Measurements from ENCODE around the gene LUC7L3. TPM values are rescaled to one million over a fixed set of nuclear protein-coding genes. Genes with fewer than 3 reads are reported as not detected.
A peak's percentile ranks its signal among the peaks of the same experiment; 100 is the strongest.

LUC7L3 gene
- total and polyA plus RNA-seq, 4 donors: 38.1 to 188 (median 89.4) TPM

GRCh38 chr17:50692448-50693035, 26.9 kb upstream of the LUC7L3 start:
- no peaks in the 10 kb centered on the region for H3K9me3 ChIP-seq (ENCODE audit: control insufficient read depth in 4 of 4, insufficient read depth in 3 of 4, low read length in 3 of 4)
- peak overlapping the region in 1 of 2 donors; percentile 42 for H3K27ac ChIP-seq (ENCODE audit: low read depth in 1 of 2, low read length in 1 of 2)
- H3K4me1 ChIP-seq (ENCODE audit: control insufficient read depth in 5 of 5, insufficient read depth in 5 of 5, low read length in 5 of 5): peaks cover 0 to 29% (median 11%) of the 10 kb centered on the region in 5 donors
- DNase-seq (no peak), ATAC-seq (ENCODE audit: insufficient read depth, low FRiP score) (no peak)
- no peak overlapping the region for H3K4me3 ChIP-seq
- 76 to 82% methylated on average over 6 of the region's 6 CpGs for WGBS, 2 donors
- H3K9ac ChIP-seq (ENCODE audit: insufficient read depth in 1 of 2, low read length in 2 of 2): no peak overlapping the region
- no peak for TF ChIP-seq CTCF (IDR thresholded peaks at IDR 0.05; ENCODE audit: control extremely low read depth, extremely low read depth)
- peaks cover 22 to 39% (median 26%) of the 10 kb centered on the region in 4 donors for H3K36me3 ChIP-seq (ENCODE audit: control insufficient read depth in 4 of 4, insufficient read depth in 4 of 4, low read length in 4 of 4)
- no peaks in the 10 kb centered on the region for H3K27me3 ChIP-seq (ENCODE audit: control insufficient read depth in 3 of 3, insufficient read depth in 3 of 3, low read length in 2 of 3)

GRCh38 chr17:50693036-50693682, 26.2 kb upstream of the LUC7L3 start:
- Histone ChIP-seq H3K9ac (ENCODE audit: insufficient read depth in 1 of 2, low read length in 2 of 2) (peak overlapping the region in 1 of 2 donors; percentile 37), H3K36me3 (ENCODE audit: control insufficient read depth in 4 of 4, insufficient read depth in 4 of 4, low read length in 4 of 4) (peaks cover 26 to 43% (median 31%) of the 10 kb centered on the region in 4 donors), H3K4me1 (ENCODE audit: control insufficient read depth in 5 of 5, insufficient read depth in 5 of 5, low read length in 5 of 5) (peaks cover 0 to 29% (median 11%) of the 10 kb centered on the region in 5 donors), H3K27ac (ENCODE audit: low read depth in 1 of 2, low read length in 1 of 2) (peak overlapping the region in 1 of 2 donors; percentile 73), H3K9me3 (ENCODE audit: control insufficient read depth in 4 of 4, insufficient read depth in 3 of 4, low read length in 3 of 4) (no peaks in the 10 kb centered on the region), H3K27me3 (ENCODE audit: control insufficient read depth in 3 of 3, insufficient read depth in 3 of 3, low read length in 2 of 3) (no peaks in the 10 kb centered on the region), H3K4me3 (no peak overlapping the region)
- WGBS, 2 donors: 73 to 88% methylated on average over 5 of the region's 5 CpGs
- no peak for ATAC-seq (ENCODE audit: insufficient read depth, low FRiP score)
- peak in 2 of 3 donors; percentile 58 to 76 for DNase-seq
- TF ChIP-seq CTCF (IDR thresholded peaks at IDR 0.05; ENCODE audit: control extremely low read depth, extremely low read depth): no peak

GRCh38 chr17:50696365-50696879, 23.0 kb upstream of the LUC7L3 start:
- Histone ChIP-seq H3K27ac (ENCODE audit: low read depth in 1 of 2, low read length in 1 of 2) (no peak overlapping the region), H3K9ac (ENCODE audit: insufficient read depth in 1 of 2, low read length in 2 of 2) (no peak overlapping the region), H3K27me3 (ENCODE audit: control insufficient read depth in 3 of 3, insufficient read depth in 3 of 3, low read length in 2 of 3) (no peaks in the 10 kb centered on the region), H3K9me3 (ENCODE audit: control insufficient read depth in 4 of 4, insufficient read depth in 3 of 4, low read length in 3 of 4) (no peaks in the 10 kb centered on the region), H3K4me1 (ENCODE audit: control insufficient read depth in 5 of 5, insufficient read depth in 5 of 5, low read length in 5 of 5) (peaks cover 0 to 19% (median 0%) of the 10 kb centered on the region in 5 donors), H3K4me3 (no peak overlapping the region), H3K36me3 (ENCODE audit: control insufficient read depth in 4 of 4, insufficient read depth in 4 of 4, low read length in 4 of 4) (peaks cover 32 to 52% (median 36%) of the 10 kb centered on the region in 4 donors)
- DNase-seq (no peak), ATAC-seq (ENCODE audit: insufficient read depth, low FRiP score) (no peak)
- TF ChIP-seq CTCF (IDR thresholded peaks at IDR 0.05; ENCODE audit: control extremely low read depth, extremely low read depth): no peak
- 86 to 88% methylated on average over 3 of the region's 3 CpGs for WGBS, 2 donors

Measured in lung (tissue), 12 donors.